CD4-positive, alpha-beta memory T cell (primary cell): ENCODE data around the gene CD163L1. TPM values are rescaled to one million over a fixed set of nuclear protein-coding genes. Genes with fewer than 3 reads are reported as not detected.

Source experiments
- polyA plus RNA-seq, 2 donors: library from polyadenylated mRNA; unstranded; fragments of 300-500 nt; fragmentation: Illumina TruSeq; gene quantifications; one replicate each; pipeline ENCODE4 v1.2.3, GENCODE V29; 2021
- total RNA-seq, 2 experiments: library from RNA; stranded (reverse); gene quantifications; one replicate each; pipeline ENCODE4 v1.2.3, GENCODE V29; 2021

Gene CD163L1
- total and polyA plus RNA-seq, 4 experiments from 2014 or later, result 0.69 to 1.1 TPM; not detected in 2

Other genes with a start within 250 kb of the CD163L1 start
- not detected for gene ACSM4, start 140.1 kb downstream of the CD163L1 start, total RNA-seq
- not detected for gene ACSM4, start 140.1 kb downstream of the CD163L1 start, polyA plus RNA-seq
- gene CD163, start 59.6 kb upstream of the CD163L1 start, total RNA-seq, result 10 to 100 TPM in 1 of 2 experiments, 1 to 10 TPM in 1; 5.9 to 10.0 TPM
- gene CD163, start 59.6 kb upstream of the CD163L1 start, polyA plus RNA-seq, result not detected
- not detected for gene APOBEC1, start 221.8 kb upstream of the CD163L1 start, total RNA-seq
- gene APOBEC1, start 221.8 kb upstream of the CD163L1 start, polyA plus RNA-seq, result not detected